H9 (cell line): Measurements from ENCODE around the gene SCO2. TPM values are rescaled to one million over a fixed set of nuclear protein-coding genes. Genes with fewer than 3 reads are reported as not detected.

ENCODE experiments used
- DNase-seq: peaks from one replicate; pipeline ENCODE4 v3.0.0-alpha.2; 2017
- H2AFZ ChIP-seq: one replicate; pipeline ENCODE4 v1.6.1; 2013; ENCODE audit warnings: mild to moderate bottlenecking, low read length, control low read depth, moderate library complexity
- H2AK5ac ChIP-seq: 2 replicates; pipeline ENCODE4 v1.6.1; 2013; ENCODE audit warnings: low read length, control low read depth, mixed read lengths; ENCODE audit not compliant: insufficient read length
- H2BK120ac ChIP-seq: one replicate; pipeline ENCODE4 v1.6.1; 2013; ENCODE audit warnings: low read depth, mild to moderate bottlenecking, low read length, control low read depth, inconsistent platforms; ENCODE audit not compliant: poor library complexity, severe bottlenecking
- H2BK12ac ChIP-seq: 2 replicates; pipeline ENCODE4 v1.6.1; 2013; ENCODE audit warnings: low read length, control low read depth, mixed read lengths, low read depth; ENCODE audit not compliant: insufficient read length
- H2BK15ac ChIP-seq: 2 replicates; pipeline ENCODE4 v1.6.1; 2013; ENCODE audit warnings: low read depth, low read length, control low read depth
- H2BK20ac ChIP-seq: one replicate; pipeline ENCODE4 v1.6.1; 2013; ENCODE audit warnings: low read depth, mild to moderate bottlenecking, low read length, control low read depth, inconsistent platforms; ENCODE audit not compliant: poor library complexity, severe bottlenecking
- H2BK5ac ChIP-seq: 2 replicates; pipeline ENCODE4 v1.6.1; 2013; ENCODE audit warnings: low read length, control low read depth, mixed read lengths; ENCODE audit not compliant: insufficient read length
- H3K14ac ChIP-seq: 2 replicates; pipeline ENCODE4 v1.6.1; 2013; ENCODE audit warnings: low read length, control low read depth; ENCODE audit not compliant: insufficient read depth
- H3K18ac ChIP-seq: 2 replicates; pipeline ENCODE4 v1.6.1; 2013; ENCODE audit warnings: low read depth, mild to moderate bottlenecking, mixed read lengths, low read length, control low read depth; ENCODE audit not compliant: insufficient read length
- H3K23ac ChIP-seq: 2 replicates; pipeline ENCODE4 v1.6.1; 2013; ENCODE audit warnings: low read length, control low read depth, mixed read lengths, low read depth; ENCODE audit not compliant: insufficient read length
- H3K23me2 ChIP-seq: 2 replicates; pipeline ENCODE4 v1.6.1; 2013; ENCODE audit warnings: low read depth, mild to moderate bottlenecking, mixed read lengths, low read length, control low read depth; ENCODE audit not compliant: insufficient read length, poor library complexity, severe bottlenecking
- H3K27ac ChIP-seq: 2 replicates; pipeline ENCODE4 v1.5.1; 2013; ENCODE audit warnings: low read length, control low read depth, mixed read lengths, low read depth; ENCODE audit not compliant: insufficient read length
- H3K27me3 ChIP-seq: 2 replicates; pipeline ENCODE4 v1.6.1; 2013; ENCODE audit warnings: low read length, control low read depth, inconsistent platforms; ENCODE audit not compliant: insufficient read depth
- H3K4ac ChIP-seq: 2 replicates; pipeline ENCODE4 v1.6.1; 2013; ENCODE audit warnings: low read depth, mild to moderate bottlenecking, control low read depth, inconsistent platforms, low read length, moderate library complexity
- H3K4me1 ChIP-seq: 2 replicates; pipeline ENCODE4 v1.6.1; 2013; ENCODE audit warnings: low read length, control low read depth, inconsistent platforms; ENCODE audit not compliant: insufficient read depth
- H3K4me2 ChIP-seq: 2 replicates; pipeline ENCODE4 v1.6.1; 2013; ENCODE audit warnings: low read length, control low read depth, mixed read lengths; ENCODE audit not compliant: insufficient read length, insufficient read depth
- H3K56ac ChIP-seq: 2 replicates; pipeline ENCODE4 v1.6.1; 2013; ENCODE audit warnings: low read depth, mild to moderate bottlenecking, mixed read lengths, low read length, control low read depth; ENCODE audit not compliant: insufficient read length
- H3K79me1 ChIP-seq: 2 replicates; pipeline ENCODE4 v1.6.1; 2013; ENCODE audit warnings: low read depth, mild to moderate bottlenecking, moderate library complexity, low read length, control low read depth, inconsistent platforms; ENCODE audit not compliant: insufficient read depth, poor library complexity, severe bottlenecking
- H3K79me2 ChIP-seq: 2 replicates; pipeline ENCODE4 v1.6.1; 2013; ENCODE audit warnings: low read length, control low read depth, inconsistent platforms; ENCODE audit not compliant: insufficient read depth
- H3K9ac ChIP-seq: 2 replicates; pipeline ENCODE4 v1.6.1; 2013; ENCODE audit warnings: low read length, control low read depth, mixed read lengths; ENCODE audit not compliant: insufficient read length; ENCODE audit errors: extremely low read depth
- H3K9me3 ChIP-seq: one replicate; pipeline ENCODE4 v1.6.1; 2013; ENCODE audit warnings: low read depth, low read length, inconsistent platforms; ENCODE audit not compliant: control insufficient read depth
- H3T11ph ChIP-seq: one replicate; pipeline ENCODE4 v1.6.1; 2013; ENCODE audit warnings: mild to moderate bottlenecking, low read length, control low read depth, inconsistent platforms
- H4K20me1 ChIP-seq: one replicate; pipeline ENCODE4 v1.6.1; 2013; ENCODE audit not compliant: control insufficient read depth, insufficient read length, insufficient read depth
- H4K5ac ChIP-seq: 2 replicates; pipeline ENCODE4 v1.6.1; 2013; ENCODE audit warnings: low read depth, mild to moderate bottlenecking, mixed read lengths, low read length, control low read depth; ENCODE audit not compliant: insufficient read length
- H4K8ac ChIP-seq: replicated peaks from 2 replicates; pipeline ENCODE4 v1.6.1; 2013; ENCODE audit warnings: low read length, control low read depth, mixed read lengths, low read depth; ENCODE audit not compliant: insufficient read length
- H4K91ac ChIP-seq: 2 replicates; pipeline ENCODE4 v1.6.1; 2013; ENCODE audit warnings: low read depth, mild to moderate bottlenecking, moderate library complexity, mixed read lengths, low read length, control low read depth; ENCODE audit not compliant: insufficient read length
- H3K27ac Mint-ChIP-seq, 3 experiments: 2 replicates in 2 of 3; 3 replicates in 1 of 3; pipeline ENCODE4 v1.8.0; 2020 to 2021; ENCODE audit warnings: mixed read lengths in 3 of 3, mild to moderate bottlenecking in 1 of 3, moderate library complexity in 1 of 3
- H3K27me3 Mint-ChIP-seq: 2 replicates; pipeline ENCODE4 v1.8.0; 2021; ENCODE audit warnings: low read depth, mild to moderate bottlenecking, moderate library complexity, mixed read lengths
- H3K36me3 Mint-ChIP-seq, 3 experiments: 2 replicates in 2 of 3; 3 replicates in 1 of 3; pipeline ENCODE4 v1.8.0; 2020 to 2021; ENCODE audit warnings: low read depth in 3 of 3, mixed read lengths in 3 of 3; ENCODE audit not compliant: insufficient read depth in 1 of 3
- H3K4me1 Mint-ChIP-seq, 2 experiments: 2 replicates each; pipeline ENCODE4 v1.8.0; 2020; ENCODE audit warnings: mixed read lengths in 2 of 2
- H3K4me3 Mint-ChIP-seq, 2 experiments: 2 replicates in 1 of 2; 3 replicates in 1 of 2; pipeline ENCODE4 v1.8.0; 2020 to 2021; ENCODE audit warnings: mild to moderate bottlenecking in 2 of 2, mixed read lengths in 2 of 2, moderate library complexity in 1 of 2
- H3K9me3 Mint-ChIP-seq, 2 experiments: 2 replicates in 1 of 2; 3 replicates in 1 of 2; pipeline ENCODE4 v1.8.0; 2020; ENCODE audit warnings: mild to moderate bottlenecking in 2 of 2, mixed read lengths in 2 of 2, moderate library complexity in 1 of 2
- CTCF ChIP-seq: fragments of 200-600 bp; sonication (generic); conservative IDR thresholded peaks from 3 replicates; pipeline ENCODE4 v1.8.0; 2021; ENCODE audit warnings: antibody characterized with exemption, mild to moderate bottlenecking
- WGBS: extraction: QIAGEN DNeasy Blood & Tissue Kit; methylation state at CpG from one replicate; pipeline ENCODE4 v1.1.7; 2013; ENCODE audit warnings: missing lambda C conversion rate, low lambda C conversion rate, mixed read lengths; ENCODE audit not compliant: insufficient read length; ENCODE audit errors: extremely low coverage; 5-methylcytosine and 5-hydroxymethylcytosine counted together
- total RNA-seq: library from RNA; stranded (reverse); gene quantifications from 2 replicates; pipeline ENCODE4 v1.2.1, GENCODE V29; 2021

SCO2 gene
- total RNA-seq, 1 experiment from 2014 or later: 3.3 TPM

- Histone ChIP-seq H3K4ac (no peak overlapping the region), H3K9ac (no peak overlapping the region), H2BK120ac (no peak overlapping the region), H3K9me3 (no peaks in the 10 kb centered on the region), H3K23ac (no peak overlapping the region), H4K5ac (no peak overlapping the region), H4K91ac (no peak overlapping the region), H2AFZ (no peak overlapping the region), H2AK5ac (no peak overlapping the region), H4K8ac (no peak overlapping the region), H3T11ph (no peak overlapping the region), H3K14ac (no peak overlapping the region; the same call in 1 of the 2 replicates), H3K79me1 (no peaks in the 10 kb centered on the region), H3K4me2 (no peak overlapping the region), H3K27me3 (peaks cover 9% of the 10 kb centered on the region; the same call in 1 of the 2 replicates), H4K20me1 (no peaks in the 10 kb centered on the region), H3K23me2 (peaks cover 7% of the 10 kb centered on the region), H2BK20ac (no peak overlapping the region), H2BK15ac (no peak overlapping the region), H3K4me1 (no peaks in the 10 kb centered on the region), H3K18ac (no peak overlapping the region), H3K56ac (no peak overlapping the region), H2BK5ac (no peak overlapping the region), H3K79me2 (no peaks in the 10 kb centered on the region), H2BK12ac (no peak overlapping the region), H3K27ac (no peak overlapping the region)
- no peak for TF ChIP-seq CTCF
- no CpG with 5 or more reads among the region's 31 CpGs for WGBS
- H3K27ac Mint-ChIP-seq: peak overlapping the region in 1 of 3 experiments; percentile 24; a peak in 1 of 7 replicates
- H3K4me1 Mint-ChIP-seq: peaks cover 3 to 9% of the 10 kb centered on the region in 2 experiments; a peak in 3 of 4 replicates
- no peaks in the 10 kb centered on the region for H3K9me3 Mint-ChIP-seq
- no peak overlapping the region; a peak in 1 of 5 replicates for H3K4me3 Mint-ChIP-seq
- H3K36me3 Mint-ChIP-seq: peaks cover 0 to 2% (median 0%) of the 10 kb centered on the region in 3 experiments; a peak in 1 of 7 replicates
- peaks cover 22% of the 10 kb centered on the region for H3K27me3 Mint-ChIP-seq
- no peak for DNase-seq
These were observed 41.2 kb downstream of the SCO2 start for GRCh38 chr22:50483977-50484853.
